Cardiac muscle cell (in vitro differentiated cells and primary cell): Measurements from ENCODE around the gene CAMSAP2. TPM values are rescaled to one million over a fixed set of nuclear protein-coding genes. Genes with fewer than 3 reads are reported as not detected.

Source experiments
- DNase-seq, 2 donors: peaks; one replicate each; pipeline versions ENCODE4 v3.0.0 to v3.0.0-alpha.2; 2010 to 2017; ENCODE audit warnings: low read depth in 1 of 2, low spot score in 1 of 2
- H3K27ac ChIP-seq: fragments of 200-600 bp; sonication (generic); 2 replicates; pipeline ENCODE4 v1.5.1; 2016
- H3K27me3 ChIP-seq: fragments of 200-600 bp; sonication (generic); 2 replicates; pipeline ENCODE4 v1.6.0; 2016; ENCODE audit warnings: control low read depth
- H3K36me3 ChIP-seq: fragments of 200-600 bp; sonication (generic); 2 replicates; pipeline ENCODE4 v1.5.1; 2016; ENCODE audit warnings: control low read depth
- H3K4me1 ChIP-seq: fragments of 200-600 bp; sonication (generic); 2 replicates; pipeline ENCODE4 v1.8.1; 2017; ENCODE audit warnings: low read depth, mild to moderate bottlenecking, mixed run types
- H3K4me3 ChIP-seq: fragments of 200-600 bp; sonication (generic); 2 replicates; pipeline ENCODE4 v1.5.1; 2016; ENCODE audit warnings: mild to moderate bottlenecking
- H3K9me3 ChIP-seq: fragments of 200-600 bp; sonication (generic); 2 replicates; pipeline ENCODE4 v1.5.1; 2017; ENCODE audit warnings: low read depth, mild to moderate bottlenecking, control low read depth
- polyA plus RNA-seq: library from polyadenylated mRNA; unstranded; fragments of >200 nt; fragmentation: Nextera tagmentation; extraction: Ambion mirVana; gene quantifications from 2 replicates; pipeline ENCODE4 v1.2.1, GENCODE V29; 2016
- total RNA-seq: library from RNA; depleted of rRNA; stranded (reverse); fragments of >200 nt; gene quantifications from 2 replicates; pipeline ENCODE4 v1.2.3, GENCODE V29; 2016
- TF ChIP-seq, protein P1 (sequence below): IDR thresholded peaks from 2 replicates; pipeline ENCODE4 v1.5.1; 2012; ENCODE audit warnings: low read depth, mild to moderate bottlenecking, low read length

CAMSAP2 gene
- total and polyA plus RNA-seq, 2 experiments from 2014 or later, result 12.6 to 22.8 TPM

DNA sequence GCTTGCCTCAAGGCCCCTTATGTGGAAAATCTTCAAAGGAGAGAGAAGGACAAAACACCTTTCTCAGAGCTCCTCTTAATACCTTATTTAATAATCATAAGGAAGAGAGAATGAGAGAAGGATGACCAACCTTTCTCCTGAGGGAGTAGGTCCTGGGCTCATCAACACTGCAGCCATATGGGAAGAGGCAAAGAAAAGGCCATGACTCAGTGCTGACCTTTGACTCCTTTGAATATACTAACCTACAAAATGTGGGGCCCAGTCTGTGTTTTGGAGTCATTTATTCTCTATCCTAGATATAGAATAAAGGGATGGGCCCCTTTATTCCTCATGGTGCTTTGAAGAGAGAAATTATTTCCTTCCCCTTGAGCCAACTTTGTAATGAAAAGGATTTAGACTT is 38.3 kb downstream of the CAMSAP2 start:
- no peak for DNase-seq
- TF ChIP-seq, protein P1, sequence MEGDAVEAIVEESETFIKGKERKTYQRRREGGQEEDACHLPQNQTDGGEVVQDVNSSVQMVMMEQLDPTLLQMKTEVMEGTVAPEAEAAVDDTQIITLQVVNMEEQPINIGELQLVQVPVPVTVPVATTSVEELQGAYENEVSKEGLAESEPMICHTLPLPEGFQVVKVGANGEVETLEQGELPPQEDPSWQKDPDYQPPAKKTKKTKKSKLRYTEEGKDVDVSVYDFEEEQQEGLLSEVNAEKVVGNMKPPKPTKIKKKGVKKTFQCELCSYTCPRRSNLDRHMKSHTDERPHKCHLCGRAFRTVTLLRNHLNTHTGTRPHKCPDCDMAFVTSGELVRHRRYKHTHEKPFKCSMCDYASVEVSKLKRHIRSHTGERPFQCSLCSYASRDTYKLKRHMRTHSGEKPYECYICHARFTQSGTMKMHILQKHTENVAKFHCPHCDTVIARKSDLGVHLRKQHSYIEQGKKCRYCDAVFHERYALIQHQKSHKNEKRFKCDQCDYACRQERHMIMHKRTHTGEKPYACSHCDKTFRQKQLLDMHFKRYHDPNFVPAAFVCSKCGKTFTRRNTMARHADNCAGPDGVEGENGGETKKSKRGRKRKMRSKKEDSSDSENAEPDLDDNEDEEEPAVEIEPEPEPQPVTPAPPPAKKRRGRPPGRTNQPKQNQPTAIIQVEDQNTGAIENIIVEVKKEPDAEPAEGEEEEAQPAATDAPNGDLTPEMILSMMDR, result no peak

DNA sequence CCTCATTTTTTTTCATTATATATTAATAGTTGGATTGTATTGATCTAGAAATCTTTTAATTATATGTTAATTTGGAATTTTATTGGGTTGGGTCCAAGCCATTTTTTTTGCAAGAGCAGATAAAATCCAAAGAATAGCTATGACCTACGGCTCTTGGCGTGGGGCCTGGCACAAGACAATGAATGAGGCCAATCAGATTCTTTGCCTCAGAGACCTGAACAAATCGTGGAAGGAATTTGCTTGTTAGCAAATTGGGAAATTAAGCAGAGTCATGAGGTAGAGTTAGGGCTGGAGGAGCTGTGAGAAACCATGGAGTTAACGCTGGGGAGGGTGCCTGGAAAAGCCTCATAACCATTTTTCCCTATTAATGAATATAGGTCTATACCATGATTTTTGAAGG is 40.1 kb downstream of the CAMSAP2 start:
- Histone ChIP-seq H3K9me3 (no peaks in the 10 kb centered on the region), H3K4me3 (no peak overlapping the region), H3K4me1 (no peaks in the 10 kb centered on the region), H3K27ac (no peak overlapping the region), H3K36me3 (peaks cover 4% of the 10 kb centered on the region), H3K27me3 (no peaks in the 10 kb centered on the region)
- peak in 1 of 2 donors; percentile 19 for DNase-seq
- TF ChIP-seq, protein P1, result no peak

More for the DNA sequence above, 38.3 kb downstream of the CAMSAP2 start:
- Histone ChIP-seq H3K36me3 (peaks cover 4% of the 10 kb centered on the region), H3K9me3 (no peaks in the 10 kb centered on the region), H3K27ac (no peak overlapping the region), H3K27me3 (no peaks in the 10 kb centered on the region), H3K4me3 (no peak overlapping the region), H3K4me1 (no peaks in the 10 kb centered on the region)

DNA sequence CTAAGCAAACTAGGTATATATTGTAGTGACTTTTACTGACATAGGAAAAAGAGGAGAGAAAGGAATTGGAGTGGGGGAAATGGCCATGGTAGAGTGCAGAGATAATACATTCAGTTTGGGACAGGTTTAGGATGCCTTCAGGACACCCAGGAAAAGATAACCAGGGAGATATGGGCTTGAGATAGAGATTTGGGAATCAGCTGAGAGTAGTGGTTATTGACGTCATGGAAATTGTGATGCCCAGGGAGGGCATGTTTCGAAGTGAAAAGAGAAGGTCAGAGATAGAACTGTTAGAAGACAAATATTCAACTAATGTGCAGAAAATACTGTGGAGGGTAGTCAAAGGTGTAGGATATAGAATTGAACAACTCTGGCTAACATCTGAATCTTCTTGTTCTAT is 40.6 kb downstream of the CAMSAP2 start:
- no peak overlapping the region for H3K27ac ChIP-seq
- H3K36me3 ChIP-seq, result peaks cover 4% of the 10 kb centered on the region
- no peaks in the 10 kb centered on the region for H3K27me3 ChIP-seq
- no peak for DNase-seq
- H3K9me3 ChIP-seq, result no peaks in the 10 kb centered on the region
- H3K4me3 ChIP-seq, result no peak overlapping the region
- H3K4me1 ChIP-seq, result no peaks in the 10 kb centered on the region
- TF ChIP-seq, protein P1, result no peak

DNA sequence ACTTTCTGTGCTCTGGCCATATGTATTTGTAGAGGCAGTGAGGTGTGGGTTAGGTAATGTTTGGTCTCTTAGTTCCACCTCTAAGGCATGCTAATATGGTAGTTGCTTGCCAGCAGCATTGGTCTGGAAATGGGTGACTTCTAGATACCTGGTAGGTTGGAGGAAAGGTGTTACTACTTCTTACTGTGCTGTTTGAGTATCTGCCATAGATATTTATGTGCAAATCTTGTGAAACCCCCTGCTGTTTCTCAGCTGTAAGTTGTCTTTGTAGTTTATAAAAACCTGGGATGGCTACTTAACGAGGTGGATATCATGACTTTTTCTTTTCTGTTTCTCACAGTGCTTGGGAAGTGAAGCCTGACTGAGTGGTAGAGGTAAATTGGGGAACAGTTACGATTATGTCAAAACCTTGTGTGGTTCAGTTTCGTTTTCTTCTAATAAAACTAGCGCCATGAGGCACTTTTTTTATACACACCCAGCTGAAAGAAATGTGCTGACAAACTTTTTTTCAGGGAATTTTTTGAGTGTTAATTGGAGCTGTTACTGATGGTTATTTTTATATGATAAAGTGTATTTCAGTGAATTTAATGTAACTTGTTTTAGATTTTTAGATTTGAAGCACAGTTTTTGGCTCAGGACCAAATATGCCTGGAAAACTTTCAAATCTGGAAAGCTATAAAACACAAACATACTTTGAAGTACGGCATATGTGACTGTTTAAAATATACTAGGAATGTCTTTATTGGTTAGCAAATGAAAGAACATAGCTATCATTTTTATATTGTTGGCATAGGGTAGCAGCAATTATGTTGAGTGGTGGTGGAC is 42.1 kb downstream of the CAMSAP2 start:
- H3K4me1 ChIP-seq, result no peaks in the 10 kb centered on the region
- H3K36me3 ChIP-seq, result peaks cover 4% of the 10 kb centered on the region
- TF ChIP-seq, protein P1, result no peak
- H3K27me3 ChIP-seq, result no peaks in the 10 kb centered on the region
- DNase-seq, result peak in 1 of 2 donors; percentile 44
- H3K4me3 ChIP-seq, result no peak overlapping the region
- H3K9me3 ChIP-seq, result no peaks in the 10 kb centered on the region
- H3K27ac ChIP-seq, result peak overlapping the region; percentile 49

DNA sequence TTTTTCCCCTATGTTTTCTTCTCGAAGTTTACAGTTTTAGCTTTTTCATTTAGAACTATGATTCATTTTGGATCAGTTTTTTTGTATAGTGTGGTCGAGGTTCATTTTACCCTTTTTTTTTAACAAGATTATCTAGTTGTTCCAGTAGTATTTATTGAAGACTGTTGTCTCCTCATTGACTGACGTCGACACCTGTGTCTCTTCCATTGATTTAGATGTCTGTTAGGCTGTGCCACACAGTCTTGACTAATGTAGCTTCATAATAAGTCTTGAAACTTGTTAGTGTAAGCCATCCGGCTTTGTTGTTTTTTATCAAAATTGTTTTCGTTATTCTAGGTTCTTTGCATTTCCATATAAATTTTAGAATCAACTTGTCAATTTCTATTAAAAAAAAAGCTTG is 45.2 kb downstream of the CAMSAP2 start:
- Histone ChIP-seq H3K9me3 (no peaks in the 10 kb centered on the region), H3K27ac (no peak overlapping the region), H3K4me1 (peaks cover 7% of the 10 kb centered on the region), H3K36me3 (peaks cover 4% of the 10 kb centered on the region), H3K27me3 (no peaks in the 10 kb centered on the region), H3K4me3 (no peak overlapping the region)
- DNase-seq, result no peak
- TF ChIP-seq, protein P1, result no peak
